GM18502 (cell line): Measurements from ENCODE around the gene PARD6G.
"Not testable (repeated sequence)": the region's sequence is repeated elsewhere in the genome, so short reads cannot be mapped to it uniquely, and the experiment has no call there.

Source experiments
- ATAC-seq: cut with Tn5 transposase; IDR thresholded peaks from one replicate; pipeline ENCODE4 v1.9.1; 2021; ENCODE audit warnings: mild to moderate bottlenecking; ENCODE audit not compliant: unreplicated experiment, poor library complexity

The PARD6G gene

GRCh38 chr18:80241919-80242777 lies 5.2 kb downstream of the PARD6G start:
- no peak for ATAC-seq

GRCh38 chr18:80239830-80240229 lies 7.5 kb downstream of the PARD6G start:
- no peak for ATAC-seq

- ATAC-seq: no peak
Measured at GRCh38 chr18:80238651-80239260, 8.6 kb downstream of the PARD6G start.

- ATAC-seq: not testable (repeated sequence)
Measured at GRCh38 chr18:80237519-80237918, 9.8 kb downstream of the PARD6G start.

GRCh38 chr18:80234398-80234797 lies 12.9 kb downstream of the PARD6G start:
- no peak for ATAC-seq

- ATAC-seq: no peak
Measured at GRCh38 chr18:80233899-80234298, 13.4 kb downstream of the PARD6G start.

- no peak for ATAC-seq
Measured at GRCh38 chr18:80233201-80233835, 14.0 kb downstream of the PARD6G start.

GRCh38 chr18:80232710-80233109 lies 14.6 kb downstream of the PARD6G start:
- no peak for ATAC-seq

GRCh38 chr18:80232030-80232429 lies 15.3 kb downstream of the PARD6G start:
- no peak for ATAC-seq

GRCh38 chr18:80231616-80232015 lies 15.7 kb downstream of the PARD6G start:
- no peak for ATAC-seq

- ATAC-seq: no peak
Measured at GRCh38 chr18:80231151-80231550, 16.2 kb downstream of the PARD6G start.

- ATAC-seq: no peak
Measured at GRCh38 chr18:80229766-80230745, 17.3 kb downstream of the PARD6G start.

- no peak for ATAC-seq
Measured at GRCh38 chr18:80229363-80229762, 18.0 kb downstream of the PARD6G start.

GRCh38 chr18:80228051-80228848 lies 19.1 kb downstream of the PARD6G start:
- ATAC-seq: no peak

- ATAC-seq: no peak
Measured at GRCh38 chr18:80227472-80227871, 19.8 kb downstream of the PARD6G start.

- ATAC-seq: no peak
Measured at GRCh38 chr18:80225685-80226084, 21.6 kb downstream of the PARD6G start.

GRCh38 chr18:80223581-80224148 lies 23.6 kb downstream of the PARD6G start:
- ATAC-seq: no peak

GRCh38 chr18:80219488-80219887 lies 27.8 kb downstream of the PARD6G start:
- not testable (repeated sequence) for ATAC-seq
